Calu3 (cell line): Measurements from ENCODE around the gene HELZ. TPM values are rescaled to one million over a fixed set of nuclear protein-coding genes. Genes with fewer than 3 reads are reported as not detected.

ENCODE experiments used
- BruUV-seq: library from RNA; stranded (reverse); fragments of 400-500 nt; replicated peaks from 2 replicates; lab custom pipeline; 2021; lab: Mats Ljungman, UMichigan
- CTCF ChIA-PET: fragments of 300-600 bp; sonication (Branson Sonifier 250); formaldehyde crosslinking; loops from one replicate; lab custom pipeline; 2022; ENCODE audit warnings: antibody characterized with exemption; lab: Charles Lee
- DNase-seq: peaks from one replicate; pipeline ENCODE4 v3.0.0; 2022
- H3K27ac Mint-ChIP-seq: one replicate; pipeline ENCODE4 v1.8.0; 2022; ENCODE audit warnings: mixed read lengths; ENCODE audit not compliant: unreplicated experiment
- H3K27me3 Mint-ChIP-seq: one replicate; pipeline ENCODE4 v1.8.0; 2022; ENCODE audit warnings: mixed read lengths; ENCODE audit not compliant: unreplicated experiment
- H3K36me3 Mint-ChIP-seq: one replicate; pipeline ENCODE4 v1.8.0; 2022; ENCODE audit warnings: mild to moderate bottlenecking, moderate library complexity, mixed read lengths; ENCODE audit not compliant: insufficient read depth, unreplicated experiment
- H3K4me1 Mint-ChIP-seq: one replicate; pipeline ENCODE4 v1.8.0; 2022; ENCODE audit warnings: mild to moderate bottlenecking, low read depth, mixed read lengths; ENCODE audit not compliant: unreplicated experiment
- H3K4me3 Mint-ChIP-seq: one replicate; pipeline ENCODE4 v1.8.0; 2022; ENCODE audit warnings: mild to moderate bottlenecking, low read depth, moderate library complexity, mixed read lengths; ENCODE audit not compliant: unreplicated experiment
- H3K9me3 Mint-ChIP-seq: one replicate; pipeline ENCODE4 v1.8.0; 2022; ENCODE audit warnings: low read depth, mixed read lengths; ENCODE audit not compliant: unreplicated experiment
- CTCF ChIP-seq: fragments of 200-600 bp; IDR thresholded peaks from one replicate; pipeline ENCODE4 v1.8.0; 2022; ENCODE audit warnings: antibody characterized with exemption; ENCODE audit not compliant: unreplicated experiment
- intact Hi-C: fragments of 100-400 bp; cut with micrococcal nuclease; formaldehyde crosslinking; loops from one replicate; pipeline ENCODE4 v1.10.0; 2022; ENCODE audit not compliant: unreplicated experiment
- total RNA-seq: library from RNA; stranded (reverse); gene quantifications from 2 replicates; pipeline ENCODE4 v1.2.3, GENCODE V29; 2022

The HELZ gene
- total RNA-seq, 1 experiment from 2014 or later: 60.8 TPM

- Mint-ChIP-seq H3K27me3 (no peaks in the 10 kb centered on the region), H3K4me3 (no peak overlapping the region), H3K27ac (no peak overlapping the region), H3K36me3 (peaks cover 8% of the 10 kb centered on the region), H3K9me3 (no peaks in the 10 kb centered on the region), H3K4me1 (no peaks in the 10 kb centered on the region)
- CTCF ChIA-PET: no interaction called here
- TF ChIP-seq CTCF: no peak
- intact Hi-C loops: no loop called here
- BruUV-seq: no TSS peak
- no peak for DNase-seq
Measured at GRCh38 chr17:67133161-67133560, 111.8 kb downstream of the HELZ start.

GRCh38 chr17:67132366-67132765, 112.6 kb downstream of the HELZ start:
- CTCF ChIA-PET: interaction anchor here (0.6 kb wide), 1 partner anchor 146 kb away, joined by 3 read pairs; no protein-coding TSS in a partner anchor
- intact Hi-C loops: no loop called here
- H3K9me3 Mint-ChIP-seq: no peaks in the 10 kb centered on the region
- no peak overlapping the region for H3K4me3 Mint-ChIP-seq
- BruUV-seq: no TSS peak
- no peak overlapping the region for H3K27ac Mint-ChIP-seq
- DNase-seq: no peak
- H3K27me3 Mint-ChIP-seq: no peaks in the 10 kb centered on the region
- no peak for TF ChIP-seq CTCF
- H3K36me3 Mint-ChIP-seq: peaks cover 7% of the 10 kb centered on the region
- H3K4me1 Mint-ChIP-seq: no peaks in the 10 kb centered on the region

GRCh38 chr17:67130768-67131167, 114.2 kb downstream of the HELZ start:
- Mint-ChIP-seq H3K9me3 (no peaks in the 10 kb centered on the region), H3K4me3 (no peak overlapping the region), H3K4me1 (no peaks in the 10 kb centered on the region), H3K36me3 (peaks cover 7% of the 10 kb centered on the region), H3K27me3 (no peaks in the 10 kb centered on the region), H3K27ac (no peak overlapping the region)
- no TSS peak for BruUV-seq
- intact Hi-C loops: no loop called here
- no peak for DNase-seq
- CTCF ChIA-PET: no interaction called here
- no peak for TF ChIP-seq CTCF

GRCh38 chr17:67129283-67129682, 115.7 kb downstream of the HELZ start:
- TF ChIP-seq CTCF: no peak
- no peak overlapping the region for H3K27ac Mint-ChIP-seq
- intact Hi-C loops: no loop called here
- BruUV-seq: no TSS peak
- H3K9me3 Mint-ChIP-seq: no peaks in the 10 kb centered on the region
- CTCF ChIA-PET: no interaction called here
- no peaks in the 10 kb centered on the region for H3K27me3 Mint-ChIP-seq
- no peaks in the 10 kb centered on the region for H3K4me1 Mint-ChIP-seq
- H3K36me3 Mint-ChIP-seq: no peaks in the 10 kb centered on the region
- H3K4me3 Mint-ChIP-seq: no peak overlapping the region
- DNase-seq: no peak
